KBM-7 (cell line): ENCODE results near the gene CDC37.
"Not testable (repeated sequence)": the region's sequence is repeated elsewhere in the genome, so short reads cannot be mapped to it uniquely, and the experiment has no call there.

Source experiments
- DNase-seq: peaks from one replicate; pipeline ENCODE4 v3.0.0-alpha.2; 2015
- in situ Hi-C: fragments of 300-500 bp; cut with MboI; formaldehyde crosslinking; loops from 2 replicates; pipeline ENCODE4 v1.14.3; 2020; ENCODE audit warnings: low sequenced_read_pairs, low pct_unique_long_range_greater_than_20kb, mixed read lengths

Gene CDC37

DNA sequence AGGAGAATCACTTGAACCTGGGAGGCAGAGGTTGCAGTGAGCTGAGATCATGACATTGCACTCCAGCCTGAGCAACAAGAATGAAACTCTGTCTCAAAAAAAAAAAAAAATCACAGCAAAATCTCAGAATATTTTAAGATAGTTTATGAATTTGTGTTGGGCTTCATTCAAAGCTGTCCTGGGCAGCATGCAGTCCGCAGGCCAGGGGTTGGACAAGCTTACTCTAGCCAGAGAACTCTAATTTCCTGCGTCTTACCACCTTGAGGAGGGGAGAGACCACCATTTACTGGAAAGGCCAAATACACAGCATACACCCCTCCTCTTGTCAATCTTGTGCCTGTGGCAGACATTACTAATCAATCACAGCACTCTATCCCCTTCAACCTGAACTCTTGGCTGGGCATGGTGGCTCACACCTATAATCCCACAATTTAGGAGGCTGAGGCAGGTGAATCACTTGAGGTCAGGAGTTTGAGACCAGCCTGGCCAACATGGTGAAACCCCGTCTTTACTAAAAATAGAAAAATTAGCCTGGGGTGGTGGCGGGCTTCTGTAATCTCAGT, 36.3 kb downstream of the CDC37 start:
- in situ Hi-C loops, result not testable (repeated sequence)

DNA sequence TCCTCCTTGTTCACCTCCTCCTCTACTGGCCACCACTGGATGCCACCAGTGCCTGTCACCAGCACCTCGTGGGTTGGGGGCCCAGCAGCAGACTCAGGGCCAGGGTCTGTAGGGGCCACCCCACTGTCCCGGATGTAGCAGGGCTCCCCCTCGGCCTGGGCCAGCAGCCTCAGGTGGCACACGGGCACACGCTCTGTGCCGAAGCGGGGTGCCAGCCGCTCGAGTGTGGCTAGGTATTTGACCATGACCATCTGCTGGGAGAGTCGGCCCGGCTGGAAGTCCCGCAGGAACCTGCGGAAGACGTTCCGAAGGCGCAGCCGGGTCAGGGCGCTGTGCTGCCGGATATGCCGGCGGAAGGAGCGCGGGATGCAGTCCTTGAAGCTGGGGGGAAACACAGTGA, 37.8 kb downstream of the CDC37 start:
- no peak for DNase-seq
- in situ Hi-C loops, result no loop called here

More for the DNA sequence above, 36.3 kb downstream of the CDC37 start:
- DNase-seq, result not testable (repeated sequence)

DNA sequence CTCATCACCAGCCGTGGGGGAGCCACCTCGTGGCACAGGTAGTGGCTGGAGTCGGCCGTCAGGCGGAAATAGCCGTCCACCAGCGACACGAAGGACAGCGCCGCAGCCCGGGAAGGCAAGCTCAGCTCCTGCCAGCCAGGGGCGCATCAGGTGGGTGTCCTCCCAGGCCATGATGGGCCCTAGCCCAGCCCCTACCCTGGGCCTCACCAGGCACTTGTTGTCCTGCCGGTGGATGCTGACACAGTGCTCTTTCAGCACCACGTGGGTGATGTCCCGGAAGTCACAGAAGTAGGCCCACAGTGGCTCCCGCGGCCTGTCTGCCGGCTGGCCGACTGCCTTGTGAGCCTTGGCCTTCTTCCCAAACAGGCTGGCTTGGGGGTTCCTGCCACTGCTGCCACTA, 38.7 kb downstream of the CDC37 start:
- no peak for DNase-seq
- in situ Hi-C loops, result no loop called here

DNA sequence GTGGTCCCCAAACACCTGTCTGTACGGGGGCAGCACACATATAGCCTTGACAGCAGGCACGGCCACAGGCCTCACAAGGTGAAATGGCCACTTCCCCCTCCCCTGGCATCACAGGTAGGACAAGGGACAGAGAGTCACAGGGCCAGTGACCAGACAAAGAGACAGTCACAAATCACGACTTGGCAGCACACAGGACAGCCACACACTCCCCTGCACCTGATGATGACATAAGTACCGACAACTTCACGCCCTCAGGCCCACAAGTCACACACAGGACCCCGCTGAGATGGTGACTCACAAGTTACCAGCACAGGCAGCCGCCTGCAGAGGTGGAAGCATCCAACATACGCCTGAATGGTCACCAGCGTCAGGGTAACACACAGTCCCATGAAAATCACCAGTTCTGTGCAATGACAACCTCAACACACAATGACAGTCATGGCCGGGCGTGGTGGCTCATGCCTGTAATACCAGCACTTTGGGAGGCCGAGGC, 39.5 kb downstream of the CDC37 start:
- no peak for DNase-seq
- in situ Hi-C loops, result no loop called here

DNA sequence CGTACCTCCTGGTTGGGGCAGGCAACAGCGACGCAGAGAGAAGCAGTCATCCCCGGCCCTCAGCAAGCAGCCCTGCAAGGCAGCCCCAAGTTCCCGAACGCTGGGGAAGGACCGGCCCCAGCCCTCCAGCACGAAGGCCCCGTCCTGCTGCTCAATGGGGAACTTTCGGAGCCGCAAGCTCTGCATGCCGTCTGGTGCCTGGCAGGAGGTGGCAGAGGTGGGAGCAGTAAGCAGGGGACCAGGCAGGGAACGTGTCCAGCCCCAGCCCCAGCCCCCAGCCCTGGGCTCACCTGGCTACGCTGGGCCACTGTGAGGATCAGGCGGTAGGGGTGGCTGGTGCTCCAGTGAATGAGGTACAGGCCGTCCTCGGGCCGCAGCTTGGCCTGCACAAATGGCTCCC, 41.1 kb downstream of the CDC37 start:
- in situ Hi-C loops, result no loop called here
- no peak for DNase-seq

DNA sequence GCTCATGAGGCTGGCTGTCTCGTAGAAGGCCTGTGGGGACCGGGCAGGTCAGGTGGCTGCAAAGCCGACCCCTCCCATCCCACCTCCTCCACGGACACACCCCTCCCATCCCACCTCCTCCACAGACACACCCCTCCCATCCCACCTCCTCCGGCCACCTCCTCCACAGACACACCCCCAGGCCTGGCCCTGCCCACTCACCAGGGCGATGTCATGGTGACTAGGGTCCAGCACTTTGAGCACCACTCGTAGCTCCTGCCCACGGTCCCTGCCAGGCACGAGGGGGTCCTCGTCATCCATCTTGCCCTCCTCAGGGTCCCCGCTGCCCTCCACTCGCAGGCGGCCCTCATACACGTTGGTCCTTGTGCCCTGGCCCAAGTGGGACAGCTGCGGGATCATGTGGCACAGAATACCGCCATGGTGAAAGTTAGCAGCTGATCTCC, 41.8 kb downstream of the CDC37 start:
- in situ Hi-C loops, result no loop called here
- no peak for DNase-seq

DNA sequence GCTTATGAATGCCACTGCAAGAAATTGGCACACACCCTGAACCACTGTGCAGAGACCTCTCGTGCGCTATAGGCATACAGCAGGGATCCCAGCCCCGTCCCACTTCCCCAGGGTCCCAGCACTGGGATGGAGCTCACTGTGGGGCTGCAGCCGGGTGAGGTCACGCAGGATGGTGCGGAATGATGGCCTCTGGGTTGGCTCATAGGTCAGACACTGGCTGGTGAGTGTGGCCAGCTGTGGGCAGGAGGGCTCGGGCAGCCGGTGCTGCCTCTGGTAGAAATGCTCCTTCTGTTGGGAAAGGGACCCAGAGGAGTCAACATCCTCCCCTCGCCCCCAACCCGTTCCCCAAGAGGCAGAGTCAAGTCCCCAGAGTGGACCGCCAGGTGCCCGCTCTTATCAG, 46.9 kb downstream of the CDC37 start:
- in situ Hi-C loops, result no loop called here
- DNase-seq, result no peak

DNA sequence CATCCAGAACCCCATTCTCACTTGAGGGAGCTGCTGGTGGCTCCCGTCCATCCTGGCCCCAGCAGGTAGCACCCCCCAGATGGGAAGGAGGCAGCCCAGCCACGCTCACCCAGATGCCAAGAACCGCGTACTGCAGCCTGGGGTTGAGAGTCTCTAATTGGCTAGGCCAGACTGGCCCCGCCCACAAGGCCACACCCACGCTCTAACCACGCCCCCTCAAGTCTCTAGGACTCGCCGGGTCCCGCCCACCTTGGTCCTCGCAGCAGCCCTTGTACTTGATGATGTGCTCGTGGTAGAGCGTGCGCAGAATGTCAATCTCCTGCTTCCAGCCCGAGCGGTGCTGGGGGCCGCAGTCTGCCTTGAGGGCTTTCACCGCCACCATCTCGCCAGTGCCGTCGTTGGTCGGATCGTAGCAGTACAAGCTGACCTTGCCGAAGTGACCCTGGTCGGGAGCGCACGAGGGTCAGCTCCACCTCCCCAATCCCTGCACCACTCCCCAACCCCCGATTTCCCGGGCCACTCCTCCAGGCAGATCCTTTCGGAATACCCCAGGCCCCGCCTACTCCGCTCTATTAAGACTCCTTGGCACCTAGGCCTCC, 49.5 kb downstream of the CDC37 start:
- in situ Hi-C loops, result no loop called here
- DNase-seq, result no peak

DNA sequence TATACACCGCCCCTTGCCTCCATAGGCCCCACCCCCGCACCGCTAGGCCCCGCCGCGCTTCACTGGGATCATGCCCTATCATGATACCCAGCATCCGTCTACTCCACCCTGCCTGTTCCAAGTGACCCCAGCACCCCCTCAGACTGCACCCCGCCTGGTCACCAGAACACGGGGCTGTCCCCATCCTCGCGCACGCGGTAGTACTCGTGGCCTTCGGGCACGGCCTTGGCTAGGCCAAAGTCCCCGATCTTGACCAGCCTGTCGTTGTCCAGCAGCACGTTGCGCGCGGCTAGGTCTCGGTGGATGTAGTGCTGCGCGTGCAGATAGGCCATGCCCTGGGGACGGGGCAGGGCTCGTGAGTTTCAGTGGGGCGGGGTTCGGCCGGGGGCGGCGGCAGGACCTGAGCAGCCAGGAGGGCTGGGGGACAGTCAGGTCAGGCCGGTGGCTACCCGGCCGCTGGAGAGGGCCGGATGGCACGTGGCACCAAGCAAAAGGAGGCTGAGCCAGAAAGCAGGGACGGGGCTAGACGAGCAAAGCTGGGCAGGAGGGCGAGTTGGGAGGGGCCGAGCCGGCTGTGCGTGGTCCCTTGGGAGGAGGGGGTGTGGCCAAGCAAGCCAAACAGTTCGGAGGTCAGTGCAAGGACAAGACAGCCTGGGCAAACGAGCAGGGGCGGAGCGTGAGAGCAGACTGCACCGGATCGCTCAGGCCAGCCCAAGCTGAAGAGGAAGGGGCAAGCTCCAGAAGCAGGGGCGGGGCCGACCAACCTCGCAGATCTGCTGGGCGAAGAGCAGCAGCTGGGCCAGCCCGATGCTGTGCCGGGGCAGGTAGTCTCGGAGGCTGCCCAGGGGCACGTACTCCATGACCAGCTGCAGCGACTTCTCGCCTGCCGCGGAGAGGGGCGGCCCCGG, 50.3 kb downstream of the CDC37 start:
- DNase-seq, result no peak
- in situ Hi-C loops, result no loop called here

DNA sequence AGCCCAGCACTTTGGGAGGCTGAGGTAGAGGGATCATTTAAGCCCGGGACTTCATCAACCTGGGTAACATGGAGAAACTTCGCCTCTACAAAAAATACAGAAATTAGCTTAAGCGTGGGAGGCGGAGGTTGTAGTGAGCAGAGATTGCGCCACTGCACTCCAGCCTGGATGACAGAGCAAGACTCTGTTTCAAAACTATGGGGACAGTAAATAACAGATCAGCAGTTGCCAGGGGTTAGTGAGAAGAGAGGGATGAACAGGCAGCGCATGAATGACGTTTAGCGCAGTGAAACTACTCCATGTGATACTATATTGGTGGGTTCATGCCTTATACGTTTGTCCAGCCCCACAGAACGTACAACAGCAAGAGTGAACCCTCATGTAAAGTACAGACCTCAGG, 56.8 kb downstream of the CDC37 start:
- DNase-seq, result peak; percentile 31
- in situ Hi-C loops, result no loop called here

DNA sequence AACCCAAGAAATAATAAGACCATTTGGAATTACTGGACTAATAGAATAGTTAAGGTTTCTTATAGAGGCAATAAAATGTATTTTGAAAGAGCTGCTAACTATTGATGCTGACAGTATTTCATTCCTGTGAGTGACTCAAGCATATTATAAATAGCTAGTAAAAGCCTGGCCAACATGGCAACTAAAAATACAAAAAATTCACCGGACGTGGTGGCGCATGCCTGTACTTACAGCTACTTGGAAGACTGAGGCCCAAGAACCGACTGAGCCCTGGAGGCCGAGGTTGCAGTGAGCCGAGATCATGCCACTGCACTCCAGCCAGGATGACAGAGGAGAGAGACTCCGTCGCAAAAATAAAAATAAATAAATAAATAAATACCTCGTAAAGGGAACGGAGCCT, 58.6 kb downstream of the CDC37 start:
- no peak for DNase-seq
- in situ Hi-C loops, result no loop called here

DNA sequence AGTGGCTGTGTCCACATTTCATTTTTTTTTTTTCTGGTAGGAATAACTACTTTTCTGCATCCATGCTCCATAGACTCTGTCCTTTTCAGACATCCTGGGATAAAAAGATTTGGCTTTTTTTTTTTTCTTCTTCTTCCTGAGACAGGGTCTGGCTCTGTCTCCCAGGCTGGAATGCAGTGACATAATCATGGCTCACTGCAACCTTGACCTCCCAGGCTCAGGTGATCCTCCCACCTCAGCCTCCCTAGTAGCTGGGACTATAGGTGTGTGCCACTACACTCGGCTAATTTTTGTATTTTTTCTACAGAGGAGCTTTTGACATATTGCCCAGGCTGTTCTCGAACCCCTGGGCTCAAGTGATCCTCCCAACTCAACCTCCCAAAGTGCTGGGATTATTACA, 59.8 kb downstream of the CDC37 start:
- DNase-seq, result no peak
- in situ Hi-C loops, result no loop called here
